Measurements from ENCODE around the gene TSPAN15. TPM values are rescaled to one million over a fixed set of nuclear protein-coding genes. Genes with fewer than 3 reads are reported as not detected.

The TSPAN15 gene
- total RNA-seq, 1 donor from 2014 or later, result 46.1 TPM

Other genes with a start within 250 kb of the TSPAN15 start
- gene HKDC1, start 231.1 kb upstream of the TSPAN15 start, total RNA-seq, result 5.9 TPM
- 85.1 TPM for gene HK1, start 173.0 kb upstream of the TSPAN15 start, total RNA-seq
- gene TACR2, start 34.5 kb upstream of the TSPAN15 start, total RNA-seq, result 1.2 TPM
- gene NEUROG3, start 122.0 kb downstream of the TSPAN15 start, total RNA-seq, result not detected
- gene FAM241B, start 178.8 kb downstream of the TSPAN15 start, total RNA-seq, result 5.0 TPM

Data from lower lobe of right lung (tissue), 1 donor.